Liver (tissue), 9 donors: ENCODE results near the gene TCEA2. TPM values are rescaled to one million over a fixed set of nuclear protein-coding genes. Genes with fewer than 3 reads are reported as not detected.

Experiments
- DNase-seq: peaks from one replicate; pipeline ENCODE4 v3.0.0-alpha.2; 2017; ENCODE audit warnings: low spot score
- H3K27ac ChIP-seq, 2 donors: one replicate each; pipeline ENCODE4 v1.7.0; 2013; ENCODE audit warnings: inconsistent platforms in 2 of 2, low read length in 2 of 2, control low read depth in 1 of 2, low read depth in 1 of 2, mild to moderate bottlenecking in 1 of 2
- H3K27me3 ChIP-seq, 4 donors: one replicate each; pipeline versions ENCODE4 v1.6.1 to v1.7.0; 2013; ENCODE audit warnings: low read length in 3 of 4, inconsistent platforms in 1 of 4, mild to moderate bottlenecking in 1 of 4, moderate library complexity in 1 of 4; ENCODE audit not compliant: control insufficient read depth in 4 of 4, insufficient read depth in 4 of 4
- H3K36me3 ChIP-seq, 4 donors: one replicate each; pipeline versions ENCODE4 v1.6.1 to v1.7.0; 2013; ENCODE audit warnings: low read length in 3 of 4, mild to moderate bottlenecking in 3 of 4, low read depth in 1 of 4, moderate library complexity in 1 of 4; ENCODE audit not compliant: control insufficient read depth in 4 of 4, insufficient read depth in 3 of 4
- H3K4me1 ChIP-seq, 4 donors: one replicate each; pipeline versions ENCODE4 v1.6.1 to v1.7.0; 2013; ENCODE audit warnings: low read length in 3 of 4, mild to moderate bottlenecking in 3 of 4, moderate library complexity in 1 of 4; ENCODE audit not compliant: control insufficient read depth in 4 of 4, insufficient read depth in 4 of 4
- H3K4me3 ChIP-seq, 3 donors: one replicate each; pipeline versions ENCODE4 v1.6.1 to v1.7.0; 2013; ENCODE audit warnings: low read length in 3 of 3, control low read depth in 1 of 3, low read depth in 1 of 3, mild to moderate bottlenecking in 1 of 3
- H3K9ac ChIP-seq, 2 donors: one replicate each; pipeline ENCODE4 v1.7.0; 2013; ENCODE audit warnings: low read length in 2 of 2, mild to moderate bottlenecking in 2 of 2, moderate library complexity in 2 of 2, control low read depth in 1 of 2, low read depth in 1 of 2
- H3K9me3 ChIP-seq, 4 donors: one replicate each; pipeline versions ENCODE4 v1.6.1 to v1.7.0; 2013; ENCODE audit warnings: low read length in 3 of 4; ENCODE audit not compliant: control insufficient read depth in 4 of 4
- EGR1 ChIP-seq, 2 donors: IDR thresholded peaks; 2 replicates each; pipeline ENCODE4 v1.6.1; 2016 to 2018; ENCODE audit warnings: antibody characterized with exemption in 2 of 2, low read depth in 2 of 2
- FOXA1 ChIP-seq: IDR thresholded peaks from 2 replicates; pipeline ENCODE4 v1.6.1; 2016; ENCODE audit warnings: antibody characterized with exemption
- FOXA2 ChIP-seq: IDR thresholded peaks from 2 replicates; pipeline ENCODE4 v1.6.1; 2016; ENCODE audit warnings: antibody characterized with exemption
- GABPA ChIP-seq, 2 donors: IDR thresholded peaks in 1 of 2; conservative IDR thresholded peaks in 1 of 2; 2 replicates each; pipeline ENCODE4 v1.6.1; 2016; ENCODE audit warnings: antibody characterized with exemption in 2 of 2, mild to moderate bottlenecking in 1 of 2, moderate library complexity in 1 of 2
- HNF4A ChIP-seq, 2 donors: conservative IDR thresholded peaks; 2 replicates each; pipeline ENCODE4 v1.6.1; 2016; ENCODE audit warnings: antibody characterized with exemption in 2 of 2, mild to moderate bottlenecking in 2 of 2
- HNF4G ChIP-seq: IDR thresholded peaks from 2 replicates; pipeline ENCODE4 v1.6.1; 2016; ENCODE audit warnings: antibody characterized with exemption
- JUND ChIP-seq, 2 donors: IDR thresholded peaks; 2 replicates each; pipeline ENCODE4 v1.6.1; 2016; ENCODE audit warnings: antibody characterized with exemption in 2 of 2
- MAX ChIP-seq: IDR thresholded peaks from 2 replicates; pipeline ENCODE4 v1.6.1; 2016; ENCODE audit warnings: antibody characterized with exemption
- NR2F2 ChIP-seq: IDR thresholded peaks from 2 replicates; pipeline ENCODE4 v1.6.1; 2016; ENCODE audit warnings: antibody characterized with exemption
- RAD21 ChIP-seq, 2 donors: IDR thresholded peaks; 2 replicates each; pipeline ENCODE4 v1.6.1; 2016; ENCODE audit warnings: antibody characterized with exemption in 2 of 2, mild to moderate bottlenecking in 2 of 2
- REST ChIP-seq: IDR thresholded peaks from 2 replicates; pipeline ENCODE4 v1.6.1; 2016; ENCODE audit warnings: antibody characterized with exemption, mild to moderate bottlenecking
- RXRA ChIP-seq, 2 donors: IDR thresholded peaks; 2 replicates each; pipeline ENCODE4 v1.6.1; 2017 to 2018; ENCODE audit warnings: antibody characterized with exemption in 2 of 2, mild to moderate bottlenecking in 1 of 2
- SP1 ChIP-seq: IDR thresholded peaks from 2 replicates; pipeline ENCODE4 v1.6.1; 2018; ENCODE audit warnings: antibody characterized with exemption, mild to moderate bottlenecking
- TAF1 ChIP-seq: conservative IDR thresholded peaks from 2 replicates; pipeline ENCODE4 v1.6.1; 2016; ENCODE audit warnings: antibody characterized with exemption, mild to moderate bottlenecking
- YY1 ChIP-seq: IDR thresholded peaks from 2 replicates; pipeline ENCODE4 v1.6.1; 2016; ENCODE audit warnings: antibody characterized with exemption, mild to moderate bottlenecking
- ZBTB33 ChIP-seq: IDR thresholded peaks from 2 replicates; pipeline ENCODE4 v1.6.1; 2016; ENCODE audit warnings: antibody characterized with exemption
- WGBS: extraction: QIAGEN DNeasy Blood & Tissue Kit; methylation state at CpG from one replicate; pipeline ENCODE4 v1.1.7; 2013; 5-methylcytosine and 5-hydroxymethylcytosine counted together
- polyA plus RNA-seq, 2 donors: library from polyadenylated mRNA; stranded (reverse) in 1 of 2; unstranded in 1 of 2; fragments of 200-250 nt in 1 of 2; fragments of >200 nt in 1 of 2; fragmentation: Nextera tagmentation in 1 of 2; extraction: Ambion mirVana in 1 of 2; gene quantifications; one replicate each; pipeline versions ENCODE4 v1.2.1 to v1.2.3, GENCODE V29; 2013 to 2015
- total RNA-seq, 2 donors: library from RNA; depleted of rRNA; stranded (reverse); fragments of >200 nt; gene quantifications; one replicate each; pipeline ENCODE4 v1.2.3, GENCODE V29; 2014
- TF ChIP-seq, protein P1 (sequence below): fragments of 150-350 bp; IDR thresholded peaks from 2 replicates; pipeline ENCODE4 v1.5.1; 2017; ENCODE audit warnings: improper control_type of control experiment, low read depth, low read length; ENCODE audit not compliant: missing input control
- TF ChIP-seq, protein P2 (sequence below): IDR thresholded peaks from 2 replicates; pipeline ENCODE4 v1.6.1; 2016; ENCODE audit warnings: antibody characterized with exemption
- donor health status: healthy.
- donor health status: healthy.
- donor health status: healthy.
- donor health status: healthy.
- donor health status: healthy.

TCEA2 gene
- total and polyA plus RNA-seq, 4 donors, result 4.6 to 22.6 (median 11.8) TPM

GRCh38 chr20:64091770-64092169, 28.8 kb downstream of the TCEA2 start (continued):
- TF ChIP-seq ZBTB33 (no peak), HNF4A (conservative IDR thresholded peaks at IDR 0.05) (no peak)

- Histone ChIP-seq H3K27me3 (peaks cover 0 to 2% (median 0%) of the 10 kb centered on the region in 4 donors), H3K36me3 (no peaks in the 10 kb centered on the region), H3K4me1 (no peaks in the 10 kb centered on the region), H3K4me3 (no peak overlapping the region), H3K9me3 (no peaks in the 10 kb centered on the region), H3K9ac (no peak overlapping the region), H3K27ac (no peak overlapping the region)
- DNase-seq, result no peak
- TF ChIP-seq, protein P1, sequence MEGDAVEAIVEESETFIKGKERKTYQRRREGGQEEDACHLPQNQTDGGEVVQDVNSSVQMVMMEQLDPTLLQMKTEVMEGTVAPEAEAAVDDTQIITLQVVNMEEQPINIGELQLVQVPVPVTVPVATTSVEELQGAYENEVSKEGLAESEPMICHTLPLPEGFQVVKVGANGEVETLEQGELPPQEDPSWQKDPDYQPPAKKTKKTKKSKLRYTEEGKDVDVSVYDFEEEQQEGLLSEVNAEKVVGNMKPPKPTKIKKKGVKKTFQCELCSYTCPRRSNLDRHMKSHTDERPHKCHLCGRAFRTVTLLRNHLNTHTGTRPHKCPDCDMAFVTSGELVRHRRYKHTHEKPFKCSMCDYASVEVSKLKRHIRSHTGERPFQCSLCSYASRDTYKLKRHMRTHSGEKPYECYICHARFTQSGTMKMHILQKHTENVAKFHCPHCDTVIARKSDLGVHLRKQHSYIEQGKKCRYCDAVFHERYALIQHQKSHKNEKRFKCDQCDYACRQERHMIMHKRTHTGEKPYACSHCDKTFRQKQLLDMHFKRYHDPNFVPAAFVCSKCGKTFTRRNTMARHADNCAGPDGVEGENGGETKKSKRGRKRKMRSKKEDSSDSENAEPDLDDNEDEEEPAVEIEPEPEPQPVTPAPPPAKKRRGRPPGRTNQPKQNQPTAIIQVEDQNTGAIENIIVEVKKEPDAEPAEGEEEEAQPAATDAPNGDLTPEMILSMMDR, result no peak
- TF ChIP-seq MAX (no peak), HNF4G (no peak), SP1 (no peak), GABPA (IDR thresholded peaks at IDR 0.05 in 1 of 2, conservative IDR thresholded peaks at IDR 0.05 in 1 of 2) (no peak), RAD21 (IDR thresholded peaks at IDR 0.05) (no peak), REST (no peak), FOXA1 (no peak), TAF1 (no peak), ZBTB33 (no peak), FOXA2 (no peak), EGR1 (IDR thresholded peaks at IDR 0.05; ENCODE audit: low read depth in 2 of 2) (no peak), JUND (IDR thresholded peaks at IDR 0.05) (no peak), YY1 (no peak), RXRA (IDR thresholded peaks at IDR 0.05) (no peak), NR2F2 (no peak)
- TF ChIP-seq, protein P2, sequence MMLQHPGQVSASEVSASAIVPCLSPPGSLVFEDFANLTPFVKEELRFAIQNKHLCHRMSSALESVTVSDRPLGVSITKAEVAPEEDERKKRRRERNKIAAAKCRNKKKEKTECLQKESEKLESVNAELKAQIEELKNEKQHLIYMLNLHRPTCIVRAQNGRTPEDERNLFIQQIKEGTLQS, result no peak
- WGBS, result 48% methylated on average over 27 of the region's 27 CpGs
These were observed 29.4 kb downstream of the TCEA2 start for GRCh38 chr20:64092258-64093012.
